Mucosa of rectum (tissue), 2 donors: Measurements from ENCODE around the gene SFPQ.
"Not testable (repeated sequence)": the region's sequence is repeated elsewhere in the genome, so short reads cannot be mapped to it uniquely, and the experiment has no call there.

Source experiments
- H3K27ac ChIP-seq, 2 donors: one replicate each; pipeline ENCODE4 v1.7.0; 2013; ENCODE audit warnings: inconsistent platforms in 2 of 2, low read depth in 2 of 2, low read length in 2 of 2
- H3K27me3 ChIP-seq, 2 donors: one replicate each; pipeline ENCODE4 v1.7.0; 2013; ENCODE audit warnings: low read length in 2 of 2; ENCODE audit not compliant: control insufficient read depth in 2 of 2, insufficient read depth in 2 of 2
- H3K36me3 ChIP-seq, 2 donors: one replicate each; pipeline ENCODE4 v1.7.0; 2013; ENCODE audit warnings: low read length in 2 of 2; ENCODE audit not compliant: control insufficient read depth in 2 of 2, insufficient read depth in 2 of 2
- H3K4me1 ChIP-seq, 2 donors: one replicate each; pipeline ENCODE4 v1.7.0; 2013; ENCODE audit warnings: low read length in 2 of 2, mild to moderate bottlenecking in 1 of 2; ENCODE audit not compliant: control insufficient read depth in 2 of 2, insufficient read depth in 2 of 2
- H3K4me3 ChIP-seq, 2 donors: one replicate each; pipeline ENCODE4 v1.7.0; 2013; ENCODE audit warnings: low read length in 2 of 2
- H3K9ac ChIP-seq, 2 donors: one replicate each; pipeline ENCODE4 v1.7.0; 2013; ENCODE audit warnings: low read length in 2 of 2, low read depth in 1 of 2, mild to moderate bottlenecking in 1 of 2
- H3K9me3 ChIP-seq, 2 donors: one replicate each; pipeline ENCODE4 v1.7.0; 2013; ENCODE audit warnings: low read length in 2 of 2; ENCODE audit not compliant: control insufficient read depth in 2 of 2
- donor health status: healthy.
- donor health status: Normal muscosa, but diverticular disease.

SFPQ gene

GRCh38 chr1:35142294-35142693, 50.7 kb downstream of the SFPQ start:
- not testable (repeated sequence) for H3K4me3 ChIP-seq, H3K27ac ChIP-seq, H3K9me3 ChIP-seq, H3K36me3 ChIP-seq, H3K9ac ChIP-seq, H3K4me1 ChIP-seq, H3K27me3 ChIP-seq

GRCh38 chr1:35137590-35137989, 55.4 kb downstream of the SFPQ start:
- H3K9me3 ChIP-seq, H3K27ac ChIP-seq, H3K27me3 ChIP-seq, H3K4me3 ChIP-seq, H3K9ac ChIP-seq, H3K4me1 ChIP-seq, H3K36me3 ChIP-seq: not testable (repeated sequence)

GRCh38 chr1:35136780-35137179, 56.2 kb downstream of the SFPQ start:
- H3K27ac ChIP-seq = no peak overlapping the region
- H3K4me1 ChIP-seq = no peaks in the 10 kb centered on the region
- no peak overlapping the region for H3K9ac ChIP-seq
- no peaks in the 10 kb centered on the region for H3K9me3 ChIP-seq
- no peaks in the 10 kb centered on the region for H3K27me3 ChIP-seq
- no peak overlapping the region for H3K4me3 ChIP-seq
- no peaks in the 10 kb centered on the region for H3K36me3 ChIP-seq
